Measurements from ENCODE around the gene PSAP.

- TF ChIP-seq POLR2A (IDR thresholded peaks at IDR 0.05): no peak
- TF ChIP-seq CTCF (IDR thresholded peaks at IDR 0.05): no peak
These were observed 8.0 kb downstream of the PSAP start for GRCh38 chr10:71842856-71843686.

Data from esophagus squamous epithelium (tissue), 4 donors.